GM23248 (cell line): ENCODE results near the gene OR52W1. TPM values are rescaled to one million over a fixed set of nuclear protein-coding genes. Genes with fewer than 3 reads are reported as not detected.

Experiments used
- DNase-seq: peaks from one replicate; pipeline ENCODE4 v3.0.0-alpha.2; 2015
- H2AFZ ChIP-seq: fragments of 200-600 bp; sonication (generic); 2 replicates; pipeline ENCODE4 v1.6.1; 2016; ENCODE audit warnings: antibody characterized with exemption
- H3F3A ChIP-seq: fragments of 200-600 bp; sonication (generic); 2 replicates; pipeline ENCODE4 v1.6.1; 2016; ENCODE audit warnings: mild to moderate bottlenecking, antibody characterized with exemption, mixed run types; ENCODE audit not compliant: insufficient read depth
- H3K27ac ChIP-seq: fragments of 200-600 bp; sonication (generic); 2 replicates; pipeline ENCODE4 v1.5.1; 2016; ENCODE audit warnings: mild to moderate bottlenecking
- H3K27me3 ChIP-seq: fragments of 200-600 bp; sonication (generic); replicated peaks from 2 replicates; pipeline ENCODE4 v1.6.1; 2016; ENCODE audit warnings: mild to moderate bottlenecking; ENCODE audit not compliant: insufficient read depth
- H3K36me3 ChIP-seq: fragments of 200-600 bp; sonication (generic); 2 replicates; pipeline ENCODE4 v1.6.1; 2016; ENCODE audit warnings: low read depth, mild to moderate bottlenecking
- H3K4me1 ChIP-seq: fragments of 200-600 bp; sonication (generic); 2 replicates; pipeline ENCODE4 v1.6.1; 2016; ENCODE audit warnings: mild to moderate bottlenecking; ENCODE audit not compliant: insufficient read depth
- H3K4me2 ChIP-seq: fragments of 200-600 bp; sonication (generic); one replicate; pipeline ENCODE4 v1.6.1; 2016; ENCODE audit warnings: mild to moderate bottlenecking; ENCODE audit not compliant: unreplicated experiment
- H3K4me3 ChIP-seq: fragments of 200-600 bp; sonication (generic); 2 replicates; pipeline ENCODE4 v1.5.1; 2016; ENCODE audit warnings: mild to moderate bottlenecking
- H3K79me2 ChIP-seq: fragments of 200-600 bp; sonication (generic); 2 replicates; pipeline ENCODE4 v1.6.1; 2016; ENCODE audit warnings: mild to moderate bottlenecking; ENCODE audit not compliant: insufficient read depth
- H3K9ac ChIP-seq: fragments of 200-600 bp; sonication (generic); 2 replicates; pipeline ENCODE4 v1.6.1; 2016; ENCODE audit warnings: mild to moderate bottlenecking
- H3K9me2 ChIP-seq: fragments of 200-600 bp; sonication (generic); 2 replicates; pipeline ENCODE4 v1.6.1; 2016; ENCODE audit warnings: mixed run types, mild to moderate bottlenecking, moderate library complexity; ENCODE audit not compliant: insufficient read depth
- H3K9me3 ChIP-seq: fragments of 200-600 bp; sonication (generic); one replicate; pipeline ENCODE4 v1.6.1; 2017; ENCODE audit warnings: low read depth
- H4K20me1 ChIP-seq: fragments of 200-600 bp; sonication (generic); 2 replicates; pipeline ENCODE4 v1.6.0; 2016; ENCODE audit not compliant: insufficient read depth
- EZH2 ChIP-seq: fragments of 200-600 bp; sonication (generic); IDR thresholded peaks from 2 replicates; pipeline ENCODE4 v1.6.1; 2018; ENCODE audit warnings: antibody characterized with exemption, mild to moderate bottlenecking; ENCODE audit not compliant: insufficient read depth, poor library complexity, severe bottlenecking
- EZH2phosphoT487 ChIP-seq: fragments of 200-600 bp; sonication (generic); IDR thresholded peaks from 2 replicates; pipeline ENCODE4 v1.6.1; 2018; ENCODE audit warnings: antibody characterized with exemption, moderate library complexity, mild to moderate bottlenecking, low read depth; ENCODE audit not compliant: insufficient read depth
- WGBS, 2 experiments: methylation state at CpG; one replicate each; pipeline ENCODE4 v1.1.6; 2015 to 2017; ENCODE audit warnings: low lambda C conversion rate in 2 of 2, low coverage in 1 of 2; ENCODE audit errors: missing lambda C conversion rate in 2 of 2; 5-methylcytosine and 5-hydroxymethylcytosine counted together
- in situ Hi-C: fragments of 300-500 bp; cut with MboI; formaldehyde crosslinking; loops from 2 replicates; pipeline ENCODE4 v1.15.0; 2020
- polyA plus RNA-seq: library from polyadenylated mRNA; unstranded; fragments of >200 nt; fragmentation: Nextera tagmentation; extraction: Ambion mirVana; gene quantifications from 2 replicates; pipeline ENCODE4 v1.2.1, GENCODE V29; 2016
- total RNA-seq: library from RNA; depleted of rRNA; stranded (reverse); fragments of >200 nt; shearing (Covaris generic); gene quantifications from 2 replicates; pipeline ENCODE4 v1.2.3, GENCODE V29; 2014

OR52W1 gene
- total and polyA plus RNA-seq, 2 experiments from 2014 or later = not detected

DNA sequence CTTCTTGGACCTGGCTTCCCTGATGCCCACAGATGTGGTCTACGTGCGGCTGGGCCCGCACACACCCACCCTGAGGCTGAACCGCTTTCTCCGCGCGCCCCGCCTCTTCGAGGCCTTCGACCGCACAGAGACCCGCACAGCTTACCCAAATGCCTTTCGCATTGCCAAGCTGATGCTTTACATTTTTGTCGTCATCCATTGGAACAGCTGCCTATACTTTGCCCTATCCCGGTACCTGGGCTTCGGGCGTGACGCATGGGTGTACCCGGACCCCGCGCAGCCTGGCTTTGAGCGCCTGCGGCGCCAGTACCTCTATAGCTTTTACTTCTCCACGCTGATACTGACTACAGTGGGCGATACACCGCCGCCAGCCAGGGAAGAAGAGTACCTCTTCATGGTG lies 41.1 kb downstream of the OR52W1 start:
- Histone ChIP-seq H3K9me2 (no peaks in the 10 kb centered on the region), H3K36me3 (no peaks in the 10 kb centered on the region), H3K4me1 (no peaks in the 10 kb centered on the region), H3K4me2 (no peak overlapping the region), H3K27me3 (no peaks in the 10 kb centered on the region), H3K79me2 (no peaks in the 10 kb centered on the region), H3K27ac (no peak overlapping the region), H4K20me1 (no peaks in the 10 kb centered on the region), H3K9ac (no peak overlapping the region), H3K9me3 (no peaks in the 10 kb centered on the region), H3F3A (peaks cover 3% of the 10 kb centered on the region; the same call in 1 of the 2 replicates), H3K4me3 (no peak overlapping the region), H2AFZ (no peak overlapping the region)
- whole genome bisulfite sequencing, 2 experiments = 90% methylated on average over 28 of the region's 28 CpGs
- TF ChIP-seq EZH2 (no peak), EZH2phosphoT487 (no peak)
- in situ Hi-C loops = loop anchor here (10.0 kb wide), 1 partner anchor 115 kb away; no protein-coding TSS in a partner anchor
- no peak for DNase-seq

DNA sequence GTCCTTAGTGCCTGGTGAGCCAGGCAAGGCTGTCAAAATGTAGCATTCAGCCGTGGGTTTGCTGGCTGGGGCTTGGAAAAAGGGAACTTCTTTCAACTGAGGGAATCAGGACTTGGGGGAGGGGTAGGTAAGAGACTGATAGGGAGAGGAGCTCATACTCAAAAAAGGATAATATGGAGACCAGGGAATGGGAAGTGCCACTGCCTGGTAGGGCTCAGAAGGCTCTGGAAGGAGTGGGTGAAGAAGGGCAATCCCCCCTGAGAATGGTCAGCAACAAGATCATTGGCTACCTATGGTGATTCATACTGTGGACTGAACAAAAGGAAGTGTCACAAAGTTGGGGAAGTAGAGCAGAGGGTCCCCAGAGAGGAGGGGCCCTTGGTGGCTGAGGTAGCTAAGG lies 41.8 kb downstream of the OR52W1 start:
- H3K79me2 ChIP-seq = no peaks in the 10 kb centered on the region
- H3K9me2 ChIP-seq = no peaks in the 10 kb centered on the region
- no peak overlapping the region for H3K4me3 ChIP-seq
- WGBS, 2 experiments = 27 to 56% methylated on average over 1 of the region's 1 CpG
- in situ Hi-C loops = loop anchor here (10.0 kb wide), 1 partner anchor 114 kb away; no protein-coding TSS in a partner anchor
- no peaks in the 10 kb centered on the region for H3K27me3 ChIP-seq
- no peaks in the 10 kb centered on the region for H3K9me3 ChIP-seq
- no peak overlapping the region for H3K27ac ChIP-seq
- TF ChIP-seq EZH2phosphoT487 (no peak), EZH2 (no peak)
- no peaks in the 10 kb centered on the region for H3K4me1 ChIP-seq
- no peaks in the 10 kb centered on the region for H3K36me3 ChIP-seq
- no peak overlapping the region for H2AFZ ChIP-seq
- no peak overlapping the region for H3K9ac ChIP-seq
- no peaks in the 10 kb centered on the region; the same call in 1 of the 2 replicates for H3F3A ChIP-seq
- H4K20me1 ChIP-seq = no peaks in the 10 kb centered on the region
- DNase-seq = no peak
- no peak overlapping the region for H3K4me2 ChIP-seq

DNA sequence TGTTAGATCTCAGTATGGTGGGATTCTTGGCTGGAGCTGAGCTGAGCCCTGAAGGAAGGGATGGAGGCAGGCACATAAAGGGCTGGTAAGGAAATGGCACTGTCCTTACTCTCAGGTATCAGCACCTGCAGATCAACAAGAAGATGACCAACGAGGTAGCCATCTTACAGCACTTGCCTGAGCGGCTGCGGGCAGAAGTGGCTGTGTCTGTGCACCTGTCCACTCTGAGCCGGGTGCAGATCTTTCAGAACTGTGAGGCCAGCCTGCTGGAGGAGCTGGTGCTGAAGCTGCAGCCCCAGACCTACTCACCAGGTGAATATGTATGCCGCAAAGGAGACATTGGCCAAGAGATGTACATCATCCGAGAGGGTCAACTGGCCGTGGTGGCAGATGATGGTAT lies 42.3 kb downstream of the OR52W1 start:
- Histone ChIP-seq H3K9me2 (no peaks in the 10 kb centered on the region), H3K36me3 (no peaks in the 10 kb centered on the region), H3K79me2 (no peaks in the 10 kb centered on the region), H3K27ac (no peak overlapping the region), H3K9ac (no peak overlapping the region), H3K4me1 (no peaks in the 10 kb centered on the region), H3K27me3 (no peaks in the 10 kb centered on the region), H3K9me3 (no peaks in the 10 kb centered on the region), H3F3A (no peaks in the 10 kb centered on the region; the same call in 1 of the 2 replicates), H4K20me1 (no peaks in the 10 kb centered on the region), H3K4me3 (no peak overlapping the region), H2AFZ (no peak overlapping the region), H3K4me2 (no peak overlapping the region)
- WGBS, 2 experiments = 58 to 66% methylated on average over 7 of the region's 7 CpGs
- DNase-seq = no peak
- in situ Hi-C loops = loop anchor here (10.0 kb wide), 1 partner anchor 113 kb away; no protein-coding TSS in a partner anchor
- TF ChIP-seq EZH2 (no peak), EZH2phosphoT487 (no peak)

DNA sequence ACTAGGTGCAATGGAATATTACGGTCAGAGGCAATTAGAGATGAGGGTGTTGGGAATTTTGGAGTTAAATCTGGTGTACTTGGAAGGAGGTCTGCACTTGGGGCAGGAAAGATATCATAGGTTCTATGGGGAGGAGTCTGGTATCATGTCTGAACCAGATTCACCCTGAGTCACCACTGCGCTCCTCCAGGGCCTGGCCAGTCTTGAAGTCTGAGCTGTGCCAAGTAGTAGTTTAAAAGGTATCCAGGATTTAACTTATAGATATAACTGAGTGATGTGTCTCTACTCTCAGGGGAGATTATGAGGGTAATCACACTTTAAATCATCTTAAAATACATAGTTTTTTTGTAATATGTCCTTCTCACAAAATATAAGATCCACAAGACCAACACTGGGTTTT lies 46.5 kb downstream of the OR52W1 start:
- no peak overlapping the region for H3K4me3 ChIP-seq
- H3K79me2 ChIP-seq = no peaks in the 10 kb centered on the region
- no peaks in the 10 kb centered on the region for H3K9me2 ChIP-seq
- TF ChIP-seq EZH2phosphoT487 = no peak
- no peak for TF ChIP-seq EZH2
- H3K4me1 ChIP-seq = peaks cover 11% of the 10 kb centered on the region
- no peak overlapping the region for H3K4me2 ChIP-seq
- H3K9me3 ChIP-seq = no peaks in the 10 kb centered on the region
- no peak overlapping the region for H2AFZ ChIP-seq
- no peak overlapping the region for H3K9ac ChIP-seq
- H3K27ac ChIP-seq = no peak overlapping the region
- H3K36me3 ChIP-seq = no peaks in the 10 kb centered on the region
- no peak for DNase-seq
- 85 to 89% methylated on average over 2 of the region's 2 CpGs for WGBS, 2 experiments
- H3F3A ChIP-seq = peaks cover 17% of the 10 kb centered on the region
- H3K27me3 ChIP-seq = no peaks in the 10 kb centered on the region
- H4K20me1 ChIP-seq = no peaks in the 10 kb centered on the region
- in situ Hi-C loops = loop anchor here (10.0 kb wide), 1 partner anchor 109 kb away; no protein-coding TSS in a partner anchor
